ENCODE data around the gene EPHB4.
"Not testable (repeated sequence)": the region's sequence is repeated elsewhere in the genome, so short reads cannot be mapped to it uniquely, and the experiment has no call there.

Gene EPHB4

DNA sequence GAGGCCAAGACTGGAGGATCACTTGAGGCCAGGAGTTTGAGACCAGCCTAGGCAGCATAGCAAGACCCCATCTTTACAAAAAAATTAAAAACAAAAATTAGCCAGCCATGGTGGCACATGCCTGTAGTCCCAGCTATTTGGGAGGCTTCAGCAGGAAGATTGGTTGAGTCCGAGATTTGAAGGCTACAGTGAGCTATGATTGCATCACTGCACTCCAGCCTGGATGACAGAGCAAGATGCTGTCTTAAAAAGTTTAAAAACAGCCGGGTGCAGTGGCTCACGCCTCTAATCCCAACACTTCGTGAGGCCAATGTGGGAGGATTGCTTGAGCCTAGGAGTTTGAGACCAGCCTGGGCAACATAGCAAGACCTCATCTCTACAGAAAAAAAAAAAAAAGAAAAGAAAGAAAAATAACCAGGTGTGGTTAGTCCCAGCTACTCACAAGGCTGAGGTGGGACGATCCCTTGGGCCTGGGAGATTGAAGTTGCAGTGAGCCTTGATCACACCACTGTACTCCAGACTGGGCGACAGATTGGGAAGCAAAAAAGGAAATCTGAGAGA is 49.2 kb downstream of the EPHB4 start:
- Mint-ChIP-seq H3K36me3 (ENCODE audit: insufficient read depth) (no peaks in the 10 kb centered on the region), H3K27ac (no peak overlapping the region), H3K27me3 (peaks cover 28 to 46% of the 10 kb centered on the region in 2 donors), H3K4me3 (no peak overlapping the region), H3K9me3 (no peaks in the 10 kb centered on the region), H3K4me1 (ENCODE audit: low read depth in 2 of 2) (no peaks in the 10 kb centered on the region)
- ATAC-seq (replicated peaks) (no peak), DNase-seq (no peak)

- no peak overlapping the region for H3K27ac Mint-ChIP-seq
- ATAC-seq (replicated peaks) (no peak), DNase-seq (no peak)
- no peak overlapping the region for H3K4me3 Mint-ChIP-seq
- H3K4me1 Mint-ChIP-seq (ENCODE audit: low read depth in 2 of 2): no peaks in the 10 kb centered on the region
- H3K9me3 Mint-ChIP-seq: no peaks in the 10 kb centered on the region
- no peaks in the 10 kb centered on the region for H3K36me3 Mint-ChIP-seq (ENCODE audit: insufficient read depth)
- H3K27me3 Mint-ChIP-seq: peaks cover 44 to 66% of the 10 kb centered on the region in 2 donors
Observed at GRCh38 chr7:100773491-100773890, 53.8 kb downstream of the EPHB4 start.

GRCh38 chr7:100768784-100769183 is 58.5 kb downstream of the EPHB4 start:
- H3K36me3 Mint-ChIP-seq (ENCODE audit: insufficient read depth): no peaks in the 10 kb centered on the region
- ATAC-seq (replicated peaks): no peak

DNA sequence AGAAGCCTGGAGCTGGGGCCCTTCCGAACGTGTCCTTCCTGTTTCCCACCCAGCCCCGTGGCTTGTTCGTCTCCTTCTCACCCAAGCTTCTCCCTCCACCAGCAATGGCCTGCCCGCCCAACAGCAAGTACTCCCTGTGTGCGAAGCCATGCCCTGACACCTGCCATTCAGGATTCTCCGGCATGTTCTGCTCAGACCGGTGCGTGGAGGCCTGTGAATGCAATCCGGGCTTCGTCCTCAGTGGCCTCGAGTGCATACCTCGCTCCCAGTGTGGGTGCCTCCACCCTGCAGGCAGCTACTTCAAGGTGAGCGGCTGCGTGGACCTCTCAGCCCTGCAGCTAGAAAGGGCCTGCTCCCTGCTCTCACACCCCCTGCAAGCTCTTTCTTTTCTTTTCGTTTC is 62.1 kb downstream of the EPHB4 start:
- no peak for DNase-seq
- peaks cover 4% of the 10 kb centered on the region for H3K36me3 Mint-ChIP-seq (ENCODE audit: insufficient read depth)
- H3K27me3 Mint-ChIP-seq: peaks cover 36 to 72% of the 10 kb centered on the region in 2 donors
- no peaks in the 10 kb centered on the region for H3K4me1 Mint-ChIP-seq (ENCODE audit: low read depth in 2 of 2)
- H3K27ac Mint-ChIP-seq: no peak overlapping the region
- no peak for ATAC-seq (replicated peaks)
- no peaks in the 10 kb centered on the region for H3K9me3 Mint-ChIP-seq
- H3K4me3 Mint-ChIP-seq: no peak overlapping the region

More at GRCh38 chr7:100768784-100769183, 58.5 kb downstream of the EPHB4 start:
- no peaks in the 10 kb centered on the region for H3K4me1 Mint-ChIP-seq (ENCODE audit: low read depth in 2 of 2)
- H3K9me3 Mint-ChIP-seq: no peaks in the 10 kb centered on the region
- peaks cover 42 to 72% of the 10 kb centered on the region in 2 donors for H3K27me3 Mint-ChIP-seq
- no peak for DNase-seq
- no peak overlapping the region for H3K4me3 Mint-ChIP-seq
- no peak overlapping the region for H3K27ac Mint-ChIP-seq

DNA sequence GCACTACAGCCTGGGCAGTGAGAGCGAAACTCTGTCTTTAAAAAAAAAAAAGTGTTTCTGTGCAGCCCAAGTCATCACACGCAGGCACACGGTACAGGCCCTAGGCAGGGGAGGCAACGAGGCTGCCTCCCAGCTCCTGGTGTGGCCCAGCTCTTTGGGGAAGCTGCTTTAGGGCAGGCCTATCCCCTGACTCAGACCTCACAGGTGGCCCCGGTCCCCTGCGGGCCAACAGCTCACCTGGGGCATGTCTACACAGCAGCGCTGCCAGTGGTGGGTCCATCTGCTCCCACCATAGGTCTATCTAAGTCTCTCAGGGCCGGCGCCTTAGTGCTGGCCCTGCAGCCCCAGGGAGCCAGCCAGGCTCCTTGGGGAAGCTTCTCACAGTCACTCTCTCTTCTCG is 62.5 kb downstream of the EPHB4 start:
- H3K4me3 Mint-ChIP-seq: no peak overlapping the region
- no peak overlapping the region for H3K27ac Mint-ChIP-seq
- ATAC-seq (replicated peaks) (no peak), DNase-seq (no peak)
- peaks cover 34 to 72% of the 10 kb centered on the region in 2 donors for H3K27me3 Mint-ChIP-seq
- H3K9me3 Mint-ChIP-seq: no peaks in the 10 kb centered on the region
- H3K4me1 Mint-ChIP-seq (ENCODE audit: low read depth in 2 of 2): no peaks in the 10 kb centered on the region
- H3K36me3 Mint-ChIP-seq (ENCODE audit: insufficient read depth): peaks cover 4% of the 10 kb centered on the region

- peaks cover 4% of the 10 kb centered on the region for H3K36me3 Mint-ChIP-seq (ENCODE audit: insufficient read depth)
- ATAC-seq (replicated peaks) (no peak), DNase-seq (no peak)
- no peaks in the 10 kb centered on the region for H3K9me3 Mint-ChIP-seq
- H3K4me3 Mint-ChIP-seq: no peak overlapping the region
- peak overlapping the region in 1 of 2 donors; percentile 14 for H3K27ac Mint-ChIP-seq
- peaks cover 22 to 64% of the 10 kb centered on the region in 2 donors for H3K27me3 Mint-ChIP-seq
- H3K4me1 Mint-ChIP-seq (ENCODE audit: low read depth in 2 of 2): no peaks in the 10 kb centered on the region
Observed at GRCh38 chr7:100763556-100764140, 63.7 kb downstream of the EPHB4 start.

GRCh38 chr7:100762841-100763240 is 64.5 kb downstream of the EPHB4 start:
- Mint-ChIP-seq H3K27ac (peak overlapping the region in 1 of 2 donors; percentile 14), H3K27me3 (peaks cover 17 to 56% of the 10 kb centered on the region in 2 donors)
- not testable (repeated sequence) for H3K4me1 Mint-ChIP-seq (ENCODE audit: low read depth in 2 of 2); H3K36me3 Mint-ChIP-seq (ENCODE audit: insufficient read depth); DNase-seq; H3K4me3 Mint-ChIP-seq; ATAC-seq (replicated peaks); H3K9me3 Mint-ChIP-seq

DNA sequence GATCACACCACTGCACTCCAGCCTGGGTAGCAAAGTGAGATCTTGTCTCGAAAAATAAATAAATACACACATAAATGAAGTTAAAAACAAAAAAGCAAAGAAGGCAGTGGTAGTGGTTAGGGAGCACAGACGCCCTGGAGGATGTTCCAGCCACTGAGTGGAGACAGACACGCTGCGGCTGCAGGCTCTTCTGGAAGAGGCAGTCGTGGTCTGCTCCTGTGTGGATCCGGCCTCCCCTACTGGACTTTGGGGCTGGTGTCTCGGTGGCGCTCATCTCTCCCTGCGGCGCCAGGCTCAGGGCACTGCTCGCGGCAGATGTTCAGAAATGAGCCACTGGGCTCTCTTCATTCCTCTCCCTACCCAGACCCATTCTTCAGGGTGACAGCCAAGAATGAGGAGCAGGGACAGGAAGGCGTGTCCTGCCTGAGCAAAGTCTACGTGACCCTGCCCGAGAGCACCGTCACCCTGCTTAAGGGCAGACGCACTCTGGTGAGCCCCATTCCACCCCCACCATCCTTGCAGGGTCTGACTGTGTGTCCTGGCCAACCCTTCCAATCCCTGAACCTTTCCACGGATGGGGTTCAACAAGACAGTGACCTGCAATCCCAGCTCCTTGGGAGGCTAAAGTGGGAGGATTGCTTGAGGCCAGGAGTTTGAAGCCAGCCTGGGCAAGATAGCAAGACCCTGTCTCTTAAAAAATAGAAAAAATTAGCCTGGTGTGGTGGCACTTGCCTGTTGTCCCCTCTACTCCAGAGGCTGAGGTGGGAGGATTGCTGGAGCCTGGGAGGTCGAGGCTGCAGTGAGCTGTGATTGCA is 67.8 kb downstream of the EPHB4 start:
- Mint-ChIP-seq H3K27ac (no peak overlapping the region), H3K4me1 (ENCODE audit: low read depth in 2 of 2) (no peaks in the 10 kb centered on the region), H3K27me3 (peaks cover 0 to 37% of the 10 kb centered on the region in 2 donors), H3K36me3 (ENCODE audit: insufficient read depth) (peaks cover 4% of the 10 kb centered on the region), H3K4me3 (no peak overlapping the region), H3K9me3 (no peaks in the 10 kb centered on the region)
- DNase-seq (no peak), ATAC-seq (replicated peaks) (no peak)

DNA sequence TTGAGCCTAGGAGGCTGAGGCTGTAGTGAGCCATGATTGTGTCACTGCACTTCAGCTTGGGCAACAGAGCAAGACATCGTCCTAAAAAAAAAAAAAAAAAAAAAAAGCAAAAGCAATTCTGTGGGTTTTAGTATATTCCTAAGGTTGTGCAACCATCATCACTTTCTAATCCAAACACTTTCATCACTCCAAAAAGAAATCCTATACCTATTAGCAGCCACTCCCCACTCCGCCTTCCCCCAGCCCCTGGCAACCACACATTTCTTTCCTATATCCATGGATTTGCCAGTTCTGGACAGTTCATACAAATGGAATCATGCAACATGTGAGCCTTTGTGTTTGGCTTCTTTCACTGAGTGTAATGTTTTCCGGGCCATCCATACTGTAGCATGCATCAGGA is 73.6 kb downstream of the EPHB4 start:
- Mint-ChIP-seq H3K36me3 (ENCODE audit: insufficient read depth) (peaks cover 4% of the 10 kb centered on the region), H3K9me3 (no peaks in the 10 kb centered on the region), H3K27ac (no peak overlapping the region), H3K4me1 (ENCODE audit: low read depth in 2 of 2) (no peaks in the 10 kb centered on the region), H3K4me3 (no peak overlapping the region), H3K27me3 (peaks cover 31 to 56% of the 10 kb centered on the region in 2 donors)
- DNase-seq: no peak
- no peak for ATAC-seq (replicated peaks)

GRCh38 chr7:100752994-100753393 is 74.3 kb downstream of the EPHB4 start:
- H3K4me1 Mint-ChIP-seq (ENCODE audit: low read depth in 2 of 2): no peaks in the 10 kb centered on the region
- no peaks in the 10 kb centered on the region for H3K9me3 Mint-ChIP-seq
- no peak for ATAC-seq (replicated peaks)
- H3K27me3 Mint-ChIP-seq: peaks cover 38 to 63% of the 10 kb centered on the region in 2 donors
- no peak overlapping the region for H3K27ac Mint-ChIP-seq
- no peak overlapping the region for H3K4me3 Mint-ChIP-seq
- peaks cover 4% of the 10 kb centered on the region for H3K36me3 Mint-ChIP-seq (ENCODE audit: insufficient read depth)
- DNase-seq: no peak
